ENCODE measurements around the gene HNRNPH2.

Gene HNRNPH2

GRCh38 chrX:101411984-101412383 lies 4.0 kb downstream of the HNRNPH2 start:
- peaks cover 46% of the 10 kb centered on the region for H3K79me2 ChIP-seq (ENCODE audit: insufficient read depth, low read length)
- H3K36me3 ChIP-seq (ENCODE audit: low read length), result no peaks in the 10 kb centered on the region
- H2AFZ ChIP-seq (ENCODE audit: low read depth, low read length, severe bottlenecking), result no peak overlapping the region
- no peak overlapping the region for H3K4me3 ChIP-seq (ENCODE audit: insufficient read depth, low read length, poor library complexity, severe bottlenecking)
- H3K9me2 ChIP-seq (replicated peaks; ENCODE audit: insufficient read depth, low read length), result no peaks in the 10 kb centered on the region
- TF ChIP-seq CTCF (IDR thresholded peaks at IDR 0.05; ENCODE audit: insufficient read depth, low read length, poor library complexity, severe bottlenecking), result no peak
- no peak for TF ChIP-seq EZH2phosphoT487 (conservative IDR thresholded peaks at IDR 0.05; ENCODE audit: low read length)
- H3K9me3 ChIP-seq (ENCODE audit: insufficient read depth, low read length), result no peaks in the 10 kb centered on the region
- no peak overlapping the region for H3K27ac ChIP-seq (ENCODE audit: low read depth, low read length)
- H3K27me3 ChIP-seq (ENCODE audit: low read length), result no peaks in the 10 kb centered on the region
- H3F3A ChIP-seq (ENCODE audit: insufficient read depth), result no peaks in the 10 kb centered on the region; the same call in 1 of the 2 replicates
- no peak overlapping the region for H3K9ac ChIP-seq (ENCODE audit: low read length)
- H3K4me2 ChIP-seq (ENCODE audit: low read depth, low read length, poor library complexity, severe bottlenecking), result no peak overlapping the region
- no peaks in the 10 kb centered on the region for H4K20me1 ChIP-seq (ENCODE audit: low read depth, low read length)

GRCh38 chrX:101415180-101416145 lies 7.4 kb downstream of the HNRNPH2 start:
- TF ChIP-seq EZH2phosphoT487 (conservative IDR thresholded peaks at IDR 0.05; ENCODE audit: low read length) (no peak), CTCF (IDR thresholded peaks at IDR 0.05; ENCODE audit: insufficient read depth, low read length, poor library complexity, severe bottlenecking) (no peak)
- H4K20me1 ChIP-seq (ENCODE audit: low read depth, low read length), result no peaks in the 10 kb centered on the region
- no peak overlapping the region for H3K9ac ChIP-seq (ENCODE audit: low read length)
- H3K79me2 ChIP-seq (ENCODE audit: insufficient read depth, low read length), result peaks cover 19% of the 10 kb centered on the region
- H3K36me3 ChIP-seq (ENCODE audit: low read length), result no peaks in the 10 kb centered on the region
- H2AFZ ChIP-seq (ENCODE audit: low read depth, low read length, severe bottlenecking), result no peak overlapping the region
- H3K27me3 ChIP-seq (ENCODE audit: low read length), result no peaks in the 10 kb centered on the region
- H3K4me2 ChIP-seq (ENCODE audit: low read depth, low read length, poor library complexity, severe bottlenecking), result no peak overlapping the region
- H3K9me2 ChIP-seq (replicated peaks; ENCODE audit: insufficient read depth, low read length), result no peaks in the 10 kb centered on the region
- no peak overlapping the region for H3K4me3 ChIP-seq (ENCODE audit: insufficient read depth, low read length, poor library complexity, severe bottlenecking)
- H3K27ac ChIP-seq (ENCODE audit: low read depth, low read length), result no peak overlapping the region
- no peaks in the 10 kb centered on the region for H3K9me3 ChIP-seq (ENCODE audit: insufficient read depth, low read length)
- H3F3A ChIP-seq (ENCODE audit: insufficient read depth), result no peaks in the 10 kb centered on the region; the same call in 1 of the 2 replicates

- H3K27me3 ChIP-seq (ENCODE audit: low read length), result no peaks in the 10 kb centered on the region
- no peak overlapping the region for H2AFZ ChIP-seq (ENCODE audit: low read depth, low read length, severe bottlenecking)
- H3K4me3 ChIP-seq (ENCODE audit: insufficient read depth, low read length, poor library complexity, severe bottlenecking), result no peak overlapping the region
- H3K27ac ChIP-seq (ENCODE audit: low read depth, low read length), result no peak overlapping the region
- H3K36me3 ChIP-seq (ENCODE audit: low read length), result no peaks in the 10 kb centered on the region
- no peaks in the 10 kb centered on the region for H4K20me1 ChIP-seq (ENCODE audit: low read depth, low read length)
- no peak overlapping the region for H3K4me2 ChIP-seq (ENCODE audit: low read depth, low read length, poor library complexity, severe bottlenecking)
- H3K9me2 ChIP-seq (replicated peaks; ENCODE audit: insufficient read depth, low read length), result no peaks in the 10 kb centered on the region
- H3K9ac ChIP-seq (ENCODE audit: low read length), result no peak overlapping the region
- no peaks in the 10 kb centered on the region for H3K9me3 ChIP-seq (ENCODE audit: insufficient read depth, low read length)
- peaks cover 9% of the 10 kb centered on the region for H3K79me2 ChIP-seq (ENCODE audit: insufficient read depth, low read length)
- no peak for TF ChIP-seq EZH2phosphoT487 (conservative IDR thresholded peaks at IDR 0.05; ENCODE audit: low read length)
- no peak for TF ChIP-seq CTCF (IDR thresholded peaks at IDR 0.05; ENCODE audit: insufficient read depth, low read length, poor library complexity, severe bottlenecking)
- H3F3A ChIP-seq (ENCODE audit: insufficient read depth), result no peaks in the 10 kb centered on the region; the same call in 1 of the 2 replicates
These were observed 8.7 kb downstream of the HNRNPH2 start for GRCh38 chrX:101416691-101417090.
